MM.1S (cell line): ENCODE data around the gene LMNTD1.

Experiments used
- EZH2 ChIP-seq: fragments of 300-600 bp; sonication (generic); optimal IDR thresholded peaks from 2 replicates; pipeline ENCODE3; 2017; ENCODE audit warnings: low read depth, mild to moderate bottlenecking, antibody characterized with exemption, low read length, mixed read lengths
- EZH2phosphoT487 ChIP-seq: fragments of 300-600 bp; sonication (generic); IDR thresholded peaks from 2 replicates; pipeline ENCODE4 v1.6.1; 2018; ENCODE audit warnings: antibody characterized with exemption, low read length
- TF ChIP-seq, protein P1 (sequence below): fragments of 300-600 bp; sonication (generic); IDR thresholded peaks from 2 replicates; pipeline ENCODE4 v1.5.1; 2016; ENCODE audit warnings: antibody characterized with exemption, low read length, mixed read lengths

DNA sequence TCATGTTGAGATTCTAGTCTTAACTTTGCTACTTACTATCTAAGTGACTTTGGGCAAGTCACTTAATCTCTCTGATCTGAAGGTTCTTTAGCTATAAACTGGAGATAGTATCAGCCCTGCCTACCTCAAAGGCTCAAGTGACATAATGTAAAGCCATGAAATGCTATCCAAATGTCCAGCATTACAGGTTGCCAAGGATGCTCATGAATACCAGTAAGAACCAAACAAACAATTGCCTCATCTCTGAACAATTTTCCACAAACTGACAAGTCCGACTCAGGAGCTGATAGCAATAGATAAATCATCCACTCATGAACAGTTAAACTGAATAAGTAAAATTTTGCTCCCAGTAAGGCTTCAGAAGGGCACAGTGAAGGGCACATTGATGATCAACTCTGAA lies 51.5 kb downstream of the LMNTD1 start:
- TF ChIP-seq, protein P1, sequence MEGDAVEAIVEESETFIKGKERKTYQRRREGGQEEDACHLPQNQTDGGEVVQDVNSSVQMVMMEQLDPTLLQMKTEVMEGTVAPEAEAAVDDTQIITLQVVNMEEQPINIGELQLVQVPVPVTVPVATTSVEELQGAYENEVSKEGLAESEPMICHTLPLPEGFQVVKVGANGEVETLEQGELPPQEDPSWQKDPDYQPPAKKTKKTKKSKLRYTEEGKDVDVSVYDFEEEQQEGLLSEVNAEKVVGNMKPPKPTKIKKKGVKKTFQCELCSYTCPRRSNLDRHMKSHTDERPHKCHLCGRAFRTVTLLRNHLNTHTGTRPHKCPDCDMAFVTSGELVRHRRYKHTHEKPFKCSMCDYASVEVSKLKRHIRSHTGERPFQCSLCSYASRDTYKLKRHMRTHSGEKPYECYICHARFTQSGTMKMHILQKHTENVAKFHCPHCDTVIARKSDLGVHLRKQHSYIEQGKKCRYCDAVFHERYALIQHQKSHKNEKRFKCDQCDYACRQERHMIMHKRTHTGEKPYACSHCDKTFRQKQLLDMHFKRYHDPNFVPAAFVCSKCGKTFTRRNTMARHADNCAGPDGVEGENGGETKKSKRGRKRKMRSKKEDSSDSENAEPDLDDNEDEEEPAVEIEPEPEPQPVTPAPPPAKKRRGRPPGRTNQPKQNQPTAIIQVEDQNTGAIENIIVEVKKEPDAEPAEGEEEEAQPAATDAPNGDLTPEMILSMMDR: no peak
- no peak for TF ChIP-seq EZH2
- no peak for TF ChIP-seq EZH2phosphoT487
